ENCODE measurements around the gene EEF1AKMT4. TPM values are rescaled to one million over a fixed set of nuclear protein-coding genes. Genes with fewer than 3 reads are reported as not detected.

Gene EEF1AKMT4
- total and polyA plus RNA-seq, 2 of the 4 experiments (the other 2 are of a cell fraction), result 2.9 to 3.6 TPM

GRCh38 chr3:184306341-184306972 is 57.0 kb downstream of the EEF1AKMT4 start:
- CTCF ChIA-PET, result no interaction called here
- WGBS, 2 experiments (ENCODE audit: extremely low coverage in 2 of 2, insufficient read length in 1 of 2), result no CpG with 5 or more reads among the region's 4 CpGs
- no TSS peak for BruUV-seq (replicated peaks)

More at GRCh38 chr3:184306341-184306972, 57.0 kb downstream of the EEF1AKMT4 start:
- Histone ChIP-seq H3K4ac (ENCODE audit: low read depth, low read length) (no peak overlapping the region), H3K56ac (ENCODE audit: extremely low read depth, insufficient read depth, low read length) (no peak overlapping the region), H3K4me3 (ENCODE audit: insufficient read depth, low read depth, low read length) (no peak overlapping the region), H4K91ac (ENCODE audit: insufficient read depth, low read depth, low read length) (no peak overlapping the region), H2AK9ac (replicated peaks; ENCODE audit: low read depth, low read length, poor library complexity) (no peak overlapping the region), H3K14ac (replicated peaks; ENCODE audit: low read depth, low read length) (no peak overlapping the region), H3K18ac (ENCODE audit: low read depth, low read length) (no peak overlapping the region), H3K27ac (ENCODE audit: insufficient read depth, low read length) (no peak overlapping the region), H3K9me1 (ENCODE audit: insufficient read depth, low read length) (no peaks in the 10 kb centered on the region; the same call in 1 of the 2 replicates), H4K5ac (ENCODE audit: low read depth, low read length) (no peak overlapping the region), H2AFZ (replicated peaks; ENCODE audit: low read length, poor library complexity) (no peak overlapping the region), H3K9ac (ENCODE audit: low read depth, low read length) (no peak overlapping the region), H3K27me3 (ENCODE audit: control insufficient read depth, insufficient read depth, low read length) (no peaks in the 10 kb centered on the region), H3K79me1 (ENCODE audit: low read depth in 1 of 2, low read length in 2 of 2) (peaks cover 38 to 41% of the 10 kb centered on the region in 2 experiments), H4K8ac (ENCODE audit: low read depth in 2 of 2, low read length in 2 of 2) (no peak overlapping the region), H2BK5ac (ENCODE audit: low read depth, low read length, poor library complexity, severe bottlenecking) (no peak overlapping the region), H2BK120ac (ENCODE audit: low read depth, low read length) (no peak overlapping the region), H3K4me2 (ENCODE audit: low read depth, low read length) (no peak overlapping the region), H2AK5ac (ENCODE audit: low read depth, low read length) (no peak overlapping the region), H3K36me3 (ENCODE audit: control insufficient read depth, insufficient read depth, low read length) (peaks cover 73% of the 10 kb centered on the region), H3K9me3 (ENCODE audit: control insufficient read depth, insufficient read depth, low read length) (no peaks in the 10 kb centered on the region), H3K23ac (ENCODE audit: low read depth, low read length) (no peak overlapping the region), H4K20me1 (ENCODE audit: insufficient read depth, low read length) (peaks cover 39% of the 10 kb centered on the region), H2BK15ac (ENCODE audit: low read depth, low read length) (no peak overlapping the region), H3K4me1 (ENCODE audit: control insufficient read depth, insufficient read depth, low read length) (no peaks in the 10 kb centered on the region), H2BK20ac (ENCODE audit: low read depth, low read length) (no peak overlapping the region)
- DNase-seq (no peak), ATAC-seq (ENCODE audit: low read depth) (no peak)
- in situ Hi-C loops (cut with MboI; ENCODE audit: low sequenced_read_pairs), result no loop called here
- intact Hi-C loops (cut with micrococcal nuclease), result no loop called here
- dilution Hi-C loops (cut with HindIII; ENCODE audit: low sequenced_read_pairs, unreplicated experiment), result no loop called here
- POLR2A ChIA-PET (ENCODE audit: unreplicated experiment), result no interaction called here
- no peak for TF ChIP-seq CEBPB (IDR thresholded peaks at IDR 0.05; ENCODE audit: low read depth, low read length)
- TF ChIP-seq RAD21 (IDR thresholded peaks at IDR 0.05; ENCODE audit: low read length), result no peak
- TF ChIP-seq SMC3 (IDR thresholded peaks at IDR 0.05; ENCODE audit: low read depth, low read length), result no peak
- no peak for TF ChIP-seq RCOR1 (IDR thresholded peaks at IDR 0.05; ENCODE audit: insufficient replicate concordance, low read length)

Measured in IMR-90 (cell line).